HUES64 (cell line): ENCODE data around the gene ZNF804A. TPM values are rescaled to one million over a fixed set of nuclear protein-coding genes. Genes with fewer than 3 reads are reported as not detected.

Experiments used
- H3K27ac ChIP-seq: 2 replicates; pipeline ENCODE4 v1.7.0; 2013; ENCODE audit warnings: low read depth, low read length, inconsistent platforms
- H3K27me3 ChIP-seq: 2 replicates; pipeline ENCODE4 v1.6.1; 2013; ENCODE audit warnings: mild to moderate bottlenecking, low read length; ENCODE audit not compliant: insufficient read depth
- H3K36me3 ChIP-seq: 2 replicates; pipeline ENCODE4 v1.6.1; 2013; ENCODE audit warnings: mild to moderate bottlenecking, low read length; ENCODE audit not compliant: insufficient read depth
- H3K4me1 ChIP-seq: 2 replicates; pipeline ENCODE4 v1.6.1; 2013; ENCODE audit warnings: mild to moderate bottlenecking, low read length, moderate library complexity; ENCODE audit not compliant: insufficient read depth
- H3K4me3 ChIP-seq: 2 replicates; pipeline ENCODE4 v1.5.1; 2013; ENCODE audit warnings: mild to moderate bottlenecking, low read length, moderate library complexity
- H3K9ac ChIP-seq: 2 replicates; pipeline ENCODE4 v1.6.1; 2013; ENCODE audit warnings: mild to moderate bottlenecking, low read depth, low read length
- H3K9me3 ChIP-seq: 2 replicates; pipeline ENCODE4 v1.6.1; 2013; ENCODE audit warnings: low read depth, low read length; ENCODE audit not compliant: insufficient read depth
- WGBS: fragments of 150-250, 120-280 bp; methylation state at CpG from one replicate; pipeline ENCODE4 v1.1.7; 2013; ENCODE audit warnings: missing lambda C conversion rate; 5-methylcytosine and 5-hydroxymethylcytosine counted together
- polyA plus RNA-seq, 2 experiments: library from polyadenylated mRNA; stranded (reverse); fragments of 50-300 nt; gene quantifications; one replicate each; pipeline ENCODE4 v1.2.3, GENCODE V29; 2013

ZNF804A gene
- 0.35 TPM for polyA plus RNA-seq (2013, experiment 1 of 2)
- 0.44 TPM for polyA plus RNA-seq (2013, experiment 2 of 2)

- Histone ChIP-seq H3K9ac (peak within 1 kb of the TSS; percentile 38; the same call in 1 of the 2 replicates), H3K9me3 (no peaks in the 10 kb centered on the region), H3K4me3 (peak within 1 kb of the TSS; percentile 63), H3K27ac (no peak within 1 kb of the TSS), H3K27me3 (peaks cover 55% of the 10 kb centered on the region), H3K4me1 (peaks cover 4% of the 10 kb centered on the region; the same call in 1 of the 2 replicates), H3K36me3 (no peaks in the 10 kb centered on the region)
- under 1% methylated on average over 88 of the region's 88 CpGs for WGBS
These were observed at the start of gene ZNF804A for GRCh38 chr2:184598316-184599053. Gene ZNF804A, plus strand, starts transcription at chr2:184598529. Its CDS starts 431 bp downstream, at chr2:184598960.

- no peaks in the 10 kb centered on the region for H3K4me1 ChIP-seq
- H3K9me3 ChIP-seq = peaks cover 12% of the 10 kb centered on the region; the same call in 1 of the 2 replicates
- no peak overlapping the region for H3K9ac ChIP-seq
- 100% methylated on average over 1 of the region's 2 CpGs for WGBS
- no peak overlapping the region for H3K27ac ChIP-seq
- H3K36me3 ChIP-seq = no peaks in the 10 kb centered on the region
- no peaks in the 10 kb centered on the region for H3K27me3 ChIP-seq
- H3K4me3 ChIP-seq = no peak overlapping the region
These were observed 49.2 kb upstream of the ZNF804A start for GRCh38 chr2:184549153-184549552.

GRCh38 chr2:184551626-184552025 lies 46.7 kb upstream of the ZNF804A start:
- WGBS = 94% methylated on average over 1 of the region's 1 CpG
- H3K36me3 ChIP-seq = no peaks in the 10 kb centered on the region
- no peaks in the 10 kb centered on the region for H3K4me1 ChIP-seq
- H3K9me3 ChIP-seq = peaks cover 12% of the 10 kb centered on the region; the same call in 1 of the 2 replicates
- H3K9ac ChIP-seq = no peak overlapping the region
- H3K27me3 ChIP-seq = no peaks in the 10 kb centered on the region
- H3K4me3 ChIP-seq = no peak overlapping the region
- no peak overlapping the region for H3K27ac ChIP-seq

- Histone ChIP-seq H3K9me3 (no peaks in the 10 kb centered on the region), H3K27ac (no peak overlapping the region), H3K4me3 (no peak overlapping the region), H3K27me3 (no peaks in the 10 kb centered on the region), H3K36me3 (no peaks in the 10 kb centered on the region), H3K4me1 (no peaks in the 10 kb centered on the region), H3K9ac (no peak overlapping the region)
These were observed 43.6 kb upstream of the ZNF804A start for GRCh38 chr2:184554736-184555135.

GRCh38 chr2:184555352-184555751 lies 43.0 kb upstream of the ZNF804A start:
- Histone ChIP-seq H3K9ac (no peak overlapping the region), H3K36me3 (no peaks in the 10 kb centered on the region), H3K27ac (no peak overlapping the region), H3K9me3 (no peaks in the 10 kb centered on the region), H3K4me3 (no peak overlapping the region), H3K4me1 (no peaks in the 10 kb centered on the region), H3K27me3 (no peaks in the 10 kb centered on the region)
- WGBS = 95% methylated on average over 5 of the region's 5 CpGs

- Histone ChIP-seq H3K27ac (no peak overlapping the region), H3K4me1 (no peaks in the 10 kb centered on the region), H3K4me3 (no peak overlapping the region), H3K36me3 (no peaks in the 10 kb centered on the region), H3K27me3 (no peaks in the 10 kb centered on the region), H3K9ac (no peak overlapping the region), H3K9me3 (no peaks in the 10 kb centered on the region)
- 84% methylated on average over 1 of the region's 1 CpG for WGBS
These were observed 41.7 kb upstream of the ZNF804A start for GRCh38 chr2:184556639-184557038.

GRCh38 chr2:184558713-184559464 lies 39.4 kb upstream of the ZNF804A start:
- H3K27ac ChIP-seq = no peak overlapping the region
- no peaks in the 10 kb centered on the region for H3K27me3 ChIP-seq
- H3K9ac ChIP-seq = no peak overlapping the region
- no peaks in the 10 kb centered on the region for H3K36me3 ChIP-seq
- no peak overlapping the region for H3K4me3 ChIP-seq
- 88% methylated on average over 5 of the region's 5 CpGs for WGBS
- H3K9me3 ChIP-seq = no peaks in the 10 kb centered on the region
- H3K4me1 ChIP-seq = no peaks in the 10 kb centered on the region

GRCh38 chr2:184560603-184561002 lies 37.7 kb upstream of the ZNF804A start:
- Histone ChIP-seq H3K4me1 (no peaks in the 10 kb centered on the region), H3K9me3 (no peaks in the 10 kb centered on the region), H3K27me3 (no peaks in the 10 kb centered on the region), H3K9ac (no peak overlapping the region), H3K4me3 (no peak overlapping the region), H3K27ac (no peak overlapping the region), H3K36me3 (no peaks in the 10 kb centered on the region)
- 96% methylated on average over 17 of the region's 17 CpGs for WGBS

GRCh38 chr2:184562532-184562931 lies 35.8 kb upstream of the ZNF804A start:
- no peak overlapping the region for H3K4me3 ChIP-seq
- H3K4me1 ChIP-seq = no peaks in the 10 kb centered on the region; the same call in 1 of the 2 replicates
- H3K9me3 ChIP-seq = no peaks in the 10 kb centered on the region
- no peaks in the 10 kb centered on the region for H3K36me3 ChIP-seq
- H3K27ac ChIP-seq = no peak overlapping the region
- WGBS = 75% methylated on average over 1 of the region's 2 CpGs
- no peak overlapping the region for H3K9ac ChIP-seq
- H3K27me3 ChIP-seq = no peaks in the 10 kb centered on the region

GRCh38 chr2:184564092-184564491 lies 34.2 kb upstream of the ZNF804A start:
- WGBS = 78% methylated on average over 1 of the region's 1 CpG
- H3K4me3 ChIP-seq = no peak overlapping the region
- no peaks in the 10 kb centered on the region for H3K36me3 ChIP-seq
- H3K9ac ChIP-seq = no peak overlapping the region
- H3K9me3 ChIP-seq = no peaks in the 10 kb centered on the region
- H3K27me3 ChIP-seq = no peaks in the 10 kb centered on the region
- H3K27ac ChIP-seq = no peak overlapping the region
- no peaks in the 10 kb centered on the region; the same call in 1 of the 2 replicates for H3K4me1 ChIP-seq

GRCh38 chr2:184566716-184567115 lies 31.6 kb upstream of the ZNF804A start:
- WGBS = 92% methylated on average over 3 of the region's 3 CpGs
- Histone ChIP-seq H3K4me3 (no peak overlapping the region), H3K9ac (no peak overlapping the region), H3K27ac (no peak overlapping the region), H3K4me1 (no peaks in the 10 kb centered on the region; the same call in 1 of the 2 replicates), H3K9me3 (no peaks in the 10 kb centered on the region), H3K36me3 (no peaks in the 10 kb centered on the region), H3K27me3 (no peaks in the 10 kb centered on the region)
